Measurements from ENCODE around the gene PRIMA1. TPM values are rescaled to one million over a fixed set of nuclear protein-coding genes. Genes with fewer than 3 reads are reported as not detected.

Gene PRIMA1
- total RNA-seq, 2 donors from 2014 or later, result 2.3 to 3.5 TPM

- H3K9me3 ChIP-seq, result no peaks in the 10 kb centered on the region
- no peak overlapping the region for H3K4me3 ChIP-seq
- no peaks in the 10 kb centered on the region for H3K36me3 ChIP-seq
- DNase-seq (ENCODE audit: low spot score), result no peak
- no peaks in the 10 kb centered on the region for H3K27me3 ChIP-seq (replicated peaks; ENCODE audit: insufficient read depth)
- no peak for ATAC-seq (ENCODE audit: insufficient number of reproducible peaks, low FRiP score, low read depth)
- peaks cover 7 to 28% of the 10 kb centered on the region in 2 donors for H3K4me1 ChIP-seq (ENCODE audit: control insufficient read depth in 1 of 2, low read depth in 2 of 2)
- TF ChIP-seq CTCF (IDR thresholded peaks at IDR 0.05), result no peak
- no peak overlapping the region for H3K27ac ChIP-seq
These were observed 22.3 kb downstream of the PRIMA1 start for GRCh38 chr14:93765970-93766369.

- ATAC-seq (ENCODE audit: insufficient number of reproducible peaks, low FRiP score, low read depth), result no peak
- no peak for TF ChIP-seq CTCF (IDR thresholded peaks at IDR 0.05)
- no peaks in the 10 kb centered on the region for H3K36me3 ChIP-seq
- no peak for DNase-seq (ENCODE audit: low spot score)
- no peaks in the 10 kb centered on the region for H3K27me3 ChIP-seq (replicated peaks; ENCODE audit: insufficient read depth)
- no peaks in the 10 kb centered on the region for H3K9me3 ChIP-seq
- H3K27ac ChIP-seq, result no peak overlapping the region
- H3K4me1 ChIP-seq (ENCODE audit: control insufficient read depth in 1 of 2, low read depth in 2 of 2), result peaks cover 10 to 35% of the 10 kb centered on the region in 2 donors
- no peak overlapping the region for H3K4me3 ChIP-seq
These were observed 23.1 kb downstream of the PRIMA1 start for GRCh38 chr14:93765155-93765554.

GRCh38 chr14:93764211-93764659 is 24.1 kb downstream of the PRIMA1 start:
- H3K36me3 ChIP-seq, result no peaks in the 10 kb centered on the region
- TF ChIP-seq CTCF (IDR thresholded peaks at IDR 0.05), result no peak
- peak overlapping the region; percentile 41 for H3K4me3 ChIP-seq
- no peaks in the 10 kb centered on the region for H3K9me3 ChIP-seq
- no peak overlapping the region for H3K27ac ChIP-seq
- ATAC-seq (ENCODE audit: insufficient number of reproducible peaks, low FRiP score, low read depth) (peak; percentile 62), DNase-seq (ENCODE audit: low spot score) (peak; percentile 21)
- peaks cover 10 to 44% of the 10 kb centered on the region in 2 donors for H3K4me1 ChIP-seq (ENCODE audit: control insufficient read depth in 1 of 2, low read depth in 2 of 2)
- H3K27me3 ChIP-seq (replicated peaks; ENCODE audit: insufficient read depth), result no peaks in the 10 kb centered on the region

- peaks cover 10 to 42% of the 10 kb centered on the region in 2 donors for H3K4me1 ChIP-seq (ENCODE audit: control insufficient read depth in 1 of 2, low read depth in 2 of 2)
- DNase-seq (ENCODE audit: low spot score) (peak; percentile 21), ATAC-seq (ENCODE audit: insufficient number of reproducible peaks, low FRiP score, low read depth) (no peak)
- no peak overlapping the region for H3K27ac ChIP-seq
- no peaks in the 10 kb centered on the region for H3K27me3 ChIP-seq (replicated peaks; ENCODE audit: insufficient read depth)
- TF ChIP-seq CTCF (IDR thresholded peaks at IDR 0.05), result no peak
- H3K36me3 ChIP-seq, result no peaks in the 10 kb centered on the region
- H3K4me3 ChIP-seq, result peak overlapping the region; percentile 40
- no peaks in the 10 kb centered on the region for H3K9me3 ChIP-seq
These were observed 28.5 kb downstream of the PRIMA1 start for GRCh38 chr14:93759719-93760307.

- DNase-seq (ENCODE audit: low spot score), result no peak
- Histone ChIP-seq H3K4me1 (ENCODE audit: control insufficient read depth in 1 of 2, low read depth in 2 of 2) (peaks cover 6 to 32% of the 10 kb centered on the region in 2 donors), H3K27ac (no peak overlapping the region), H3K27me3 (replicated peaks; ENCODE audit: insufficient read depth) (no peaks in the 10 kb centered on the region), H3K36me3 (no peaks in the 10 kb centered on the region), H3K9me3 (no peaks in the 10 kb centered on the region), H3K4me3 (no peak overlapping the region)
- no peak for ATAC-seq (ENCODE audit: insufficient number of reproducible peaks, low FRiP score, low read depth)
- no peak for TF ChIP-seq CTCF (IDR thresholded peaks at IDR 0.05)
These were observed 31.1 kb downstream of the PRIMA1 start for GRCh38 chr14:93757206-93757605.

Data from thoracic aorta (tissue), 2 donors.